ENCODE data around the gene RHOV.

Gene RHOV

GRCh38 chr15:40825661-40826422, 48.2 kb downstream of the RHOV start:
- TF ChIP-seq CTCF (IDR thresholded peaks at IDR 0.05; ENCODE audit: control extremely low read depth, extremely low read depth, low read depth, missing control alignments), result no peak
- CTCF ChIA-PET, result interaction anchor here (0.9 to 1.6 kb wide), 2 partner anchors 10 to 360 kb away, joined by 3 read pairs; no protein-coding TSS in a partner anchor
- DNase-seq (ENCODE audit: extremely low spot score), result no peak
- POLR2A ChIA-PET, result no interaction called here

- no peak for DNase-seq (ENCODE audit: extremely low spot score)
- CTCF ChIA-PET, result interaction anchor here (1.9 kb wide), 1 partner anchor 35 kb away, joined by 5 read pairs; no protein-coding TSS in a partner anchor
- POLR2A ChIA-PET, result no interaction called here
- no peak for TF ChIP-seq CTCF (IDR thresholded peaks at IDR 0.05; ENCODE audit: control extremely low read depth, extremely low read depth, low read depth, missing control alignments)
These were observed 50.3 kb downstream of the RHOV start for GRCh38 chr15:40823572-40824343.

Measured in GM10248 (cell line).